Gastrocnemius medialis (tissue), 4 donors: ENCODE data around the gene PCDHA13.

ENCODE experiments used
- CTCF ChIP-seq, 5 experiments: fragments of 450-650 bp in 3 of 5; fragments of 200-600 bp in 2 of 5; sonication (generic) in 2 of 5; IDR thresholded peaks in 4 of 5; conservative IDR thresholded peaks in 1 of 5; 1 replicate in 4 of 5; 2 replicates in 1 of 5; pipeline ENCODE4 v1.5.1; 2016 to 2019; ENCODE audit warnings: antibody characterized with exemption in 5 of 5, mild to moderate bottlenecking in 3 of 5, moderate library complexity in 3 of 5
- POLR2A ChIP-seq, 2 donors: fragments of 450-650 bp; IDR thresholded peaks; one replicate each; pipeline ENCODE4 v1.6.1; 2017; ENCODE audit warnings: antibody characterized with exemption in 2 of 2, mild to moderate bottlenecking in 2 of 2, moderate library complexity in 2 of 2

- TF ChIP-seq CTCF (IDR thresholded peaks at IDR 0.05 in 4 of 5, conservative IDR thresholded peaks at IDR 0.05 in 1 of 5): no peak
- no peak for TF ChIP-seq POLR2A (IDR thresholded peaks at IDR 0.05)
Observed at GRCh38 chr5:140881889-140882590, at the start of gene PCDHA13.
